GM12801 (cell line): ENCODE measurements around the gene PHOSPHO1.

ENCODE experiments used
- CTCF ChIP-seq: IDR thresholded peaks from one replicate; pipeline ENCODE4 v1.5.1; 2011; ENCODE audit warnings: control low read depth; ENCODE audit not compliant: insufficient read length; ENCODE audit errors: extremely low read depth

Gene PHOSPHO1

GRCh38 chr17:49240619-49241018, 10.0 kb upstream of the PHOSPHO1 start:
- TF ChIP-seq CTCF, result no peak

GRCh38 chr17:49239963-49240362, 9.4 kb upstream of the PHOSPHO1 start:
- no peak for TF ChIP-seq CTCF

- TF ChIP-seq CTCF, result no peak
Measured at GRCh38 chr17:49235896-49236295, 5.3 kb upstream of the PHOSPHO1 start.

- no peak for TF ChIP-seq CTCF
Measured at GRCh38 chr17:49234509-49235080, 4.0 kb upstream of the PHOSPHO1 start.

- no peak for TF ChIP-seq CTCF
Measured at GRCh38 chr17:49231563-49231894, 942 bp upstream of the PHOSPHO1 start.

GRCh38 chr17:49229805-49230600, 584 bp downstream of the PHOSPHO1 start:
- TF ChIP-seq CTCF, result no peak

GRCh38 chr17:49229076-49229804, 1.3 kb downstream of the PHOSPHO1 start:
- TF ChIP-seq CTCF, result no peak
